Fibroblast of pulmonary artery (primary cell): ENCODE results near the gene NEDD1.

Experiments
- DNase-seq: peaks from one replicate; pipeline ENCODE4 v3.0.0-alpha.2; 2010; ENCODE audit warnings: low read depth
- H3K4me3 ChIP-seq: replicated peaks from 2 replicates; pipeline ENCODE4 v1.5.1; 2011; ENCODE audit warnings: low read depth, mild to moderate bottlenecking, control low read depth, low read length, moderate library complexity
- TF ChIP-seq, protein P1 (sequence below): IDR thresholded peaks from 2 replicates; pipeline ENCODE4 v1.5.1; 2011; ENCODE audit warnings: mild to moderate bottlenecking, control low read depth, low read length, inconsistent platforms; ENCODE audit errors: missing control alignments

The NEDD1 gene

GRCh38 chr12:96880220-96880619, 26.8 kb upstream of the NEDD1 start:
- DNase-seq: no peak

GRCh38 chr12:96881608-96882007, 25.4 kb upstream of the NEDD1 start:
- TF ChIP-seq, protein P1, sequence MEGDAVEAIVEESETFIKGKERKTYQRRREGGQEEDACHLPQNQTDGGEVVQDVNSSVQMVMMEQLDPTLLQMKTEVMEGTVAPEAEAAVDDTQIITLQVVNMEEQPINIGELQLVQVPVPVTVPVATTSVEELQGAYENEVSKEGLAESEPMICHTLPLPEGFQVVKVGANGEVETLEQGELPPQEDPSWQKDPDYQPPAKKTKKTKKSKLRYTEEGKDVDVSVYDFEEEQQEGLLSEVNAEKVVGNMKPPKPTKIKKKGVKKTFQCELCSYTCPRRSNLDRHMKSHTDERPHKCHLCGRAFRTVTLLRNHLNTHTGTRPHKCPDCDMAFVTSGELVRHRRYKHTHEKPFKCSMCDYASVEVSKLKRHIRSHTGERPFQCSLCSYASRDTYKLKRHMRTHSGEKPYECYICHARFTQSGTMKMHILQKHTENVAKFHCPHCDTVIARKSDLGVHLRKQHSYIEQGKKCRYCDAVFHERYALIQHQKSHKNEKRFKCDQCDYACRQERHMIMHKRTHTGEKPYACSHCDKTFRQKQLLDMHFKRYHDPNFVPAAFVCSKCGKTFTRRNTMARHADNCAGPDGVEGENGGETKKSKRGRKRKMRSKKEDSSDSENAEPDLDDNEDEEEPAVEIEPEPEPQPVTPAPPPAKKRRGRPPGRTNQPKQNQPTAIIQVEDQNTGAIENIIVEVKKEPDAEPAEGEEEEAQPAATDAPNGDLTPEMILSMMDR: no peak
- no peak for DNase-seq
- H3K4me3 ChIP-seq: no peak overlapping the region

More at GRCh38 chr12:96880220-96880619, 26.8 kb upstream of the NEDD1 start:
- H3K4me3 ChIP-seq: no peak overlapping the region
- TF ChIP-seq, protein P1: no peak

DNA sequence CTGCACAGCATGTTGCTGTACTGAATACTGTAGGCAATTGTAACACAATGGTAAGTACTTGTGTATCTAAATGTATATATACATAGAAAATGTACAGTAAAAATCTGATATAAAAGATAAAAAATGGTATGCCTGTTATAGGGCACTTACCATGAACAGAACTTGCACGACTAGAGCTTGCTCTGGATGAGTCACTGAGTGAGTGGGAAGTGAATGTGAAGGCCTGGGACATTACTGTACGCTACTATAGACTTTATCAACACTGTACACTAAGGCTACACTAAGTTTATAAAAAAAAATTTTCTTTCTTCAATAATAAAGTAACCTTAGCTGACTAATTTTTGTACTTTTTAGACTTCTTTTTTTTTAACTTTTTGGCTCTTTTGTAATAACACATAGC, 24.2 kb upstream of the NEDD1 start:
- no peak overlapping the region for H3K4me3 ChIP-seq
- TF ChIP-seq, protein P1: no peak

DNA sequence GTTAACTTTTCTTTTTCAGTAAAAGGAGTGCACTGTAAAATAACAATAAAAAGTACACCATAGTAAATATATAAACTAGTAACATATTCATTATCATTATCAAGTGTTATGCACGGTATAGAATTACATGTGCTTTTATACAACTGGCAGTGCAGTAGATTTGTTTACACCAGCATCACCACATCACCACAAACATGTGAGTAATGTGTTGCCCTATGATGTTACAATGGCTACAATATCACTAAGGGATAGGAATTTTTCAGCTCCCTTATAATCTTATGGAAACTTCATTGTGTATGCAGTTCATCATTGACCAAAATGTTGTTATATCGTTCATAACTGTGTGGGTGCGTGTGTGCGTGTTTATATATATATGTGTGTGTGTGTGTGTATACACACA, 23.5 kb upstream of the NEDD1 start:
- no peak for DNase-seq
- no peak overlapping the region for H3K4me3 ChIP-seq
- TF ChIP-seq, protein P1: no peak

More for the DNA sequence above, 24.2 kb upstream of the NEDD1 start:
- DNase-seq: peak; percentile 73

DNA sequence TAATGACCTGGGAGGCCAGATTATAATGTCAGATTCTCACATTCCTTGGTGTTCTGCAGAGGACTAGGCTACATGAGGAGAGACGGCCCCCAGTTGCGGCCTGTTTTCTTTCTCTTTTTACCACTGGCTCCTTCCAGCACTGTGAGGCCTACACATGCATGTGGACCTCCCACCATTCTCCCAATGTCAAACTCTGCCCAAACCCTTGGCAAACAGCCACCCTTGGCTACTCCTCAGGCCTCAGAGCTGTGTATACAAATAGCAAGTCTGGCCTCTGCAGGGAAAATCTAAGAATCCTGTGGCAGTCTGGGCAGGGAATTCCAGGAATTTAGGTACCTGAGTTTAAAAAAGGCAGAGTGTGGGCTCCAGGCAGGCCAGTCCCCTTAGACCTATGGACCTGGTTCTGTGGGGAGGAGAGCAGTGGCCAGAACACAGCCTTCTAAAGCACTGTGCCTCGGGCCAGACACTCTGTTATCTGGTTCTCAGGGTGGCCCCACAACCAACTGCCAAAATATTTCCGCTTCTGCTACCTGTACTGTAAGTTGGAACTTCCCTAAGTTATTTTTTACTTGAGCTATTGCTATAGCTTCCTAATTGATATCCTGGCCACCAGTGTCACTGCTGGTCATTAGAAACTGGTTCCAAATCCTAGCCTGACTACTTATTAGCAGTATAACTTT, 19.9 kb upstream of the NEDD1 start:
- DNase-seq: peak; percentile 91
- H3K4me3 ChIP-seq: no peak overlapping the region
- TF ChIP-seq, protein P1: no peak

DNA sequence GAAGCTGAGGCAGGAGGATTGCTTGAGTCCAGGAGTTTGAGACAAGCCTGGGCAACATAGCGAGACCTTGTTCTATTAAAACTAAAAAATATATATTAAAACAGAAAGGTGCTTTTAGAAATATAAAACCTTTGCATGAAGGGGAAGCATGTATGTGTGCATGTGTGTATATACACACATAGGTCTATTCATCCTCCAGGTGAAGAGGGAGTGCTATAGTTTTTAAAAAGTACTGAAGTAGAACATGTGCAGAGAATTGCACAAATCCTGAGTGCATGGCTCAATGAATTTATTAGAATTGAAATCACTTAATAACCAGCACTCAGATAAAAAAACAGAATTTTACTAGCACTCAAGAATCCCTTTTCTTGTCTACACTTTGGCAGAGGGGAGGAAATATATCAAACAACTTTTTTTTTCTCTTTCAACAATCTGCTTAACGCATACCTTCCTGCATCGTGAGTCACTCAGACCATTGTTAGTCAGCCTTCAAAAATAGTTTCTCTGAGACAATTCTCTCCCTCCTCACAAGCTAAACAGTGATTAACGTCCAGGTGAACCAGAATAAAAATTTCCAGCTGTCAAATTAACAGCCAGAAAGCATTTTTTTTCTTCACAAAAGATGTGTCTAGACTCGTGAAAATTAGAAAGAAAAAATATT, 17.7 kb upstream of the NEDD1 start:
- peak; percentile 79 for DNase-seq
- TF ChIP-seq, protein P1: no peak
- H3K4me3 ChIP-seq: no peak overlapping the region

- TF ChIP-seq, protein P1: no peak
- DNase-seq: peak; percentile 54
- H3K4me3 ChIP-seq: no peak overlapping the region
These were observed 16.7 kb upstream of the NEDD1 start for GRCh38 chr12:96890331-96890730.
